ENCODE measurements around the gene FAF1. TPM values are rescaled to one million over a fixed set of nuclear protein-coding genes. Genes with fewer than 3 reads are reported as not detected.

The FAF1 gene
- total RNA-seq, 1 experiment from 2014 or later: 78.7 TPM

- Mint-ChIP-seq H3K27ac (ENCODE audit: unreplicated experiment) (no peak overlapping the region), H3K9me3 (ENCODE audit: unreplicated experiment) (no peaks in the 10 kb centered on the region), H3K4me3 (ENCODE audit: unreplicated experiment) (no peak overlapping the region), H3K27me3 (ENCODE audit: insufficient read depth, unreplicated experiment) (no peaks in the 10 kb centered on the region), H3K4me1 (ENCODE audit: low read depth, unreplicated experiment) (no peaks in the 10 kb centered on the region), H3K36me3 (ENCODE audit: insufficient read depth, unreplicated experiment) (no peaks in the 10 kb centered on the region)
- ChIA-PET CTCF (no interaction called here), POLR2A (no interaction called here)
- Histone ChIP-seq H3K4me3 (ENCODE audit: low read depth, low read length) (no peak overlapping the region), H3K4me1 (no peaks in the 10 kb centered on the region), H3K27me3 (replicated peaks; ENCODE audit: control insufficient read depth, insufficient read depth, low read length) (no peaks in the 10 kb centered on the region), H3K36me3 (ENCODE audit: control insufficient read depth, insufficient read depth, low read length) (no peaks in the 10 kb centered on the region), H3K9me3 (no peaks in the 10 kb centered on the region)
- no TSS peak for BruUV-seq (replicated peaks)
- no peak for DNase-seq
- intact Hi-C loops (cut with micrococcal nuclease; ENCODE audit: unreplicated experiment): loop anchor here (10.0 kb wide), 1 partner anchor 123 kb away; the partner anchor contains the start of gene DMRTA2
- TF ChIP-seq, protein P1, sequence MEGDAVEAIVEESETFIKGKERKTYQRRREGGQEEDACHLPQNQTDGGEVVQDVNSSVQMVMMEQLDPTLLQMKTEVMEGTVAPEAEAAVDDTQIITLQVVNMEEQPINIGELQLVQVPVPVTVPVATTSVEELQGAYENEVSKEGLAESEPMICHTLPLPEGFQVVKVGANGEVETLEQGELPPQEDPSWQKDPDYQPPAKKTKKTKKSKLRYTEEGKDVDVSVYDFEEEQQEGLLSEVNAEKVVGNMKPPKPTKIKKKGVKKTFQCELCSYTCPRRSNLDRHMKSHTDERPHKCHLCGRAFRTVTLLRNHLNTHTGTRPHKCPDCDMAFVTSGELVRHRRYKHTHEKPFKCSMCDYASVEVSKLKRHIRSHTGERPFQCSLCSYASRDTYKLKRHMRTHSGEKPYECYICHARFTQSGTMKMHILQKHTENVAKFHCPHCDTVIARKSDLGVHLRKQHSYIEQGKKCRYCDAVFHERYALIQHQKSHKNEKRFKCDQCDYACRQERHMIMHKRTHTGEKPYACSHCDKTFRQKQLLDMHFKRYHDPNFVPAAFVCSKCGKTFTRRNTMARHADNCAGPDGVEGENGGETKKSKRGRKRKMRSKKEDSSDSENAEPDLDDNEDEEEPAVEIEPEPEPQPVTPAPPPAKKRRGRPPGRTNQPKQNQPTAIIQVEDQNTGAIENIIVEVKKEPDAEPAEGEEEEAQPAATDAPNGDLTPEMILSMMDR (IDR thresholded peaks at IDR 0.05; ENCODE audit: insufficient read depth in 1 of 2, low read depth in 1 of 2, low read length in 1 of 2, severe bottlenecking in 1 of 2, unreplicated experiment in 1 of 2): no peak
Observed at GRCh38 chr1:50548243-50548642, 411.8 kb downstream of the FAF1 start.

DNA sequence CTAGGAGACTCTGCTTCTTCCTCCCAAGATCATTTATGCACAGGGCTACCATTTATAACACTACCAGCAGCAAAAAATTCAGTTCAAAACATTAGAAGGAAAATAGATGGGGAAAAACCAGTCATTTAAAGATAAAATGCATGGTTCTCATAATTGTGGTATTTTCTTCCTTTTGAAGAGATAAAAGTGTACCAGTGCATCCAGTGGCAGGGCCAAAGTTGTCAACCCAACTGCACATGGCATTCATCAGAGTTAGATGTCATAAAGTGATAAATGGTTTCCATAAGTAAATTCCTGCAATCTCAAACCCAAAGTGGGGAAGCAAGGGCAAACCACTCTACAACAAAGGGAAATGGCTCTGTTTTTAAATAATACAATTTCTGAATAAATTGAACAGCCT, 417.7 kb downstream of the FAF1 start:
- no peaks in the 10 kb centered on the region for H3K36me3 Mint-ChIP-seq (ENCODE audit: insufficient read depth, unreplicated experiment)
- H3K9me3 Mint-ChIP-seq (ENCODE audit: unreplicated experiment): no peaks in the 10 kb centered on the region
- Histone ChIP-seq H3K27me3 (replicated peaks; ENCODE audit: control insufficient read depth, insufficient read depth, low read length) (no peaks in the 10 kb centered on the region), H3K4me1 (no peaks in the 10 kb centered on the region), H3K4me3 (ENCODE audit: low read depth, low read length) (no peak overlapping the region), H3K36me3 (ENCODE audit: control insufficient read depth, insufficient read depth, low read length) (no peaks in the 10 kb centered on the region), H3K9me3 (no peaks in the 10 kb centered on the region)
- no peak overlapping the region for H3K4me3 Mint-ChIP-seq (ENCODE audit: unreplicated experiment)
- H3K27me3 Mint-ChIP-seq (ENCODE audit: insufficient read depth, unreplicated experiment): no peaks in the 10 kb centered on the region
- H3K27ac Mint-ChIP-seq (ENCODE audit: unreplicated experiment): no peak overlapping the region
- TF ChIP-seq, protein P1 (IDR thresholded peaks at IDR 0.05; ENCODE audit: insufficient read depth in 1 of 2, low read depth in 1 of 2, low read length in 1 of 2, severe bottlenecking in 1 of 2, unreplicated experiment in 1 of 2): no peak
- no peaks in the 10 kb centered on the region for H3K4me1 Mint-ChIP-seq (ENCODE audit: low read depth, unreplicated experiment)
- BruUV-seq (replicated peaks): no TSS peak
- DNase-seq: no peak
- CTCF ChIA-PET: no interaction called here
- intact Hi-C loops (cut with micrococcal nuclease; ENCODE audit: unreplicated experiment): loop anchor here (10.0 kb wide), 1 partner anchor 118 kb away; the partner anchor contains the start of gene DMRTA2
- POLR2A ChIA-PET: no interaction called here

GRCh38 chr1:50538476-50538875, 421.6 kb downstream of the FAF1 start:
- no peaks in the 10 kb centered on the region for H3K4me1 ChIP-seq
- H3K9me3 Mint-ChIP-seq (ENCODE audit: unreplicated experiment): no peaks in the 10 kb centered on the region
- BruUV-seq (replicated peaks): no TSS peak
- H3K4me3 ChIP-seq (ENCODE audit: low read depth, low read length): no peak overlapping the region
- TF ChIP-seq, protein P1 (IDR thresholded peaks at IDR 0.05; ENCODE audit: insufficient read depth in 1 of 2, low read depth in 1 of 2, low read length in 1 of 2, severe bottlenecking in 1 of 2, unreplicated experiment in 1 of 2): no peak
- intact Hi-C loops (cut with micrococcal nuclease; ENCODE audit: unreplicated experiment): no loop called here
- no peaks in the 10 kb centered on the region for H3K36me3 ChIP-seq (ENCODE audit: control insufficient read depth, insufficient read depth, low read length)
- H3K27me3 Mint-ChIP-seq (ENCODE audit: insufficient read depth, unreplicated experiment): no peaks in the 10 kb centered on the region
- H3K27me3 ChIP-seq (replicated peaks; ENCODE audit: control insufficient read depth, insufficient read depth, low read length): no peaks in the 10 kb centered on the region
- no peaks in the 10 kb centered on the region for H3K4me1 Mint-ChIP-seq (ENCODE audit: low read depth, unreplicated experiment)
- ChIA-PET POLR2A (no interaction called here), CTCF (no interaction called here)
- no peak overlapping the region for H3K4me3 Mint-ChIP-seq (ENCODE audit: unreplicated experiment)
- no peak for DNase-seq
- H3K36me3 Mint-ChIP-seq (ENCODE audit: insufficient read depth, unreplicated experiment): no peaks in the 10 kb centered on the region
- no peak overlapping the region for H3K27ac Mint-ChIP-seq (ENCODE audit: unreplicated experiment)
- H3K9me3 ChIP-seq: no peaks in the 10 kb centered on the region
